ENCODE data around the gene AHSA1.
"Not testable (repeated sequence)": the region's sequence is repeated elsewhere in the genome, so short reads cannot be mapped to it uniquely, and the experiment has no call there.

Gene AHSA1

GRCh38 chr14:77457522-77458248 lies at the start of gene AHSA1, which contains the start of gene VIPAS39:
TSS of gene AHSA1 (plus strand) at chr14:77458093. CDS start at chr14:77458190, 97 bp downstream.
TSS of gene VIPAS39 (minus strand) at chr14:77457601. CDS start at chr14:77454102, 3,499 bp downstream.
- peak; percentile 97 for DNase-seq

GRCh38 chr14:77409131-77409533 lies 48.8 kb upstream of the AHSA1 start:
- peak; percentile 6 for DNase-seq

GRCh38 chr14:77415403-77416030 lies 42.4 kb upstream of the AHSA1 start:
- DNase-seq = not testable (repeated sequence)

- DNase-seq = not testable (repeated sequence)
Observed at GRCh38 chr14:77416098-77416497, 41.8 kb upstream of the AHSA1 start.

DNA sequence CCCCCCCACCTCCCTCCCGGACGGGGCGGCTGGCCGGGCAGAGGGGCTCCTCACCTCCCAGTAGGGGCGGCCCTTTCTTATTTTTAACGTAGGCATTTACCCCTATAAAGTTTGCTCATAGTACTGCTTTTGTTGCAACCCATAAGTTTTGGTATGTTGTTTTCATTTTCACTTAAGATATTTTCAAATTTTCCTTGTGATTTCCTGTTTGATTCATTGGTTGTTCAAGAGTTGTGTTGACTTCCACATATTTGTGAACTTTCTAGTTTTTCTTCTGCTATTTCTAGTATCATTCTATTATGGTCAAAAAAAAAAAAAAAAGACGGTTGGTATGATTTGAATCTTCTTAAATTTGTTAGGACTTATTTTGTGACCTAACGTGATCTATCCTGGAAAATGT lies 41.1 kb upstream of the AHSA1 start:
- no peak for DNase-seq

GRCh38 chr14:77421201-77421600 lies 36.7 kb upstream of the AHSA1 start:
- no peak for DNase-seq

- DNase-seq = no peak
Observed at GRCh38 chr14:77423423-77423822, 34.5 kb upstream of the AHSA1 start, which contains the start of gene NOXRED1. TSS of gene NOXRED1 (minus strand) at chr14:77423523. CDS start at chr14:77422889, 634 bp downstream.

DNA sequence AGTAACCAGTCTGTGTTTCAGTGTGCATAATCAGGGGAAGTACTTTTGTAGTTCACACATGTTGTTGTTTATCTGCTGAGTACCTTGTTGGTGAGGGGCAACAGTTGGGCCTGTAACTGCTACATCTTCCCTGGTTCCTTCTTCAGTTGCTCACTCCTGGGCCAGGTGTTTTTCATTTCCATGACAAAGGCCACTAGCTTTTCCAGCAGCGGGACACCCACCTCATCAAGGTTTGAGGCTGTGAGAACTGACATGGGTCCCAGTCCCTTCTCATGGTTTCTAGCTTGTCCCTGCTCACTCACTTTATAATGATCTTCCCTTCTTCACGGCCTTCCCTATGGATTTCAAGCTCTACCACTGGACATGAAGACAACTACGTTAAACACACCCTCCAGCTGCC lies 33.0 kb upstream of the AHSA1 start:
- no peak for DNase-seq

DNA sequence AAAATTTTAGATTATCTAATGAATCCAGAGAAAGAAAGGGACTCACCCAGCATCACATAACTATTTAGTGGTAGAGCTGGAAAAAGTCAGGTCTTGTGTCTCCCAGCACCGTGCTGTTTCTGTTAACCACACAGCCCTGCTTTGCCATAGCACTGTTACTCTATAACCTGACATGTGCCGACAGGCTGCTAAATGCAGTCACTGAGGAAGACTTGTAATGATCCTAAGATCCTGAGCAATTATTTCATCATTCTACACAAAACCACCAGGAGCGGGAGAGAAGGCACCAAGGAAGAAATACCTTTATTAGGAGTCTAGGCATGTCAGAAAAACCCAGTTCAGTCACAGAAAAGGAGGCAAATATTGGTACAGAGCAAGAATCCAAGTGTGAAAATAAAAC lies 31.5 kb upstream of the AHSA1 start:
- no peak for DNase-seq

- no peak for DNase-seq
Observed at GRCh38 chr14:77436042-77436441, 21.9 kb upstream of the AHSA1 start.

DNA sequence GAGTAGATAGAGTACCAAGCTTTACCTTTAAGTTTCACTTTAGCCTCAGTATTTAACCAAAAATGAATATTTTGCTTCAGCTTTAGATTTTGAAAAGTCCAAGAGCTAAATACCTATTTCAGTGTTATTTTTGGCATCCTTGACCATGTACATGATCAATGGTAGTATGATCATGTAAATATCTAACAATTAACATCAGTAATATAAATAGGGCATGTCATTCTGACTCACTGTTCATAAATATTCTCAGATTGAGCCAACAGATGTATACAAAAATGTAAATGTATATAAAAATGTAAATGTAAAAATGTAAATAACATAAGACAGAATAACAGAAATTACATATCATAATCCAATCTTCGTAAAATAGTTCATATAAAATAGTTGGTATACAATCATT lies 19.3 kb upstream of the AHSA1 start:
- no peak for DNase-seq

- no peak for DNase-seq
Observed at GRCh38 chr14:77439861-77440260, 18.0 kb upstream of the AHSA1 start.

DNA sequence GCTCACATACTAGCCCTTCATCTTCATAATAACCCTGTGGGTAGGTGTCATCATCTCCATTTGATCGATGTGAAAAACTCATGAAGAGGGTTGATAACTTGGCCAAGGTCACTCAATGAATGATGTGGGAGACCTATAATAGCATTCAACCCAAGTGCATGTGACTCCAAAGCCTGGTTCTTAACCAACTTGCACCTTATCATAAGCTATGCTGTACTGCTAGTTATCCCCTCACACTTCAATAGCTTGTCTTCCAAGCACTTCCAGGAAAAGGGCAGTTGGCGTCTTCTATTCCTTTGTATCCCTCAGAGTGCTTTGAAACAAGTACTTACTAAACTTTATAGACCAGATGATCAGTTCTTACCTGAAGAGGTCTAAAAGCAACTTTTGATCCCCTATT lies 15.7 kb upstream of the AHSA1 start:
- no peak for DNase-seq

DNA sequence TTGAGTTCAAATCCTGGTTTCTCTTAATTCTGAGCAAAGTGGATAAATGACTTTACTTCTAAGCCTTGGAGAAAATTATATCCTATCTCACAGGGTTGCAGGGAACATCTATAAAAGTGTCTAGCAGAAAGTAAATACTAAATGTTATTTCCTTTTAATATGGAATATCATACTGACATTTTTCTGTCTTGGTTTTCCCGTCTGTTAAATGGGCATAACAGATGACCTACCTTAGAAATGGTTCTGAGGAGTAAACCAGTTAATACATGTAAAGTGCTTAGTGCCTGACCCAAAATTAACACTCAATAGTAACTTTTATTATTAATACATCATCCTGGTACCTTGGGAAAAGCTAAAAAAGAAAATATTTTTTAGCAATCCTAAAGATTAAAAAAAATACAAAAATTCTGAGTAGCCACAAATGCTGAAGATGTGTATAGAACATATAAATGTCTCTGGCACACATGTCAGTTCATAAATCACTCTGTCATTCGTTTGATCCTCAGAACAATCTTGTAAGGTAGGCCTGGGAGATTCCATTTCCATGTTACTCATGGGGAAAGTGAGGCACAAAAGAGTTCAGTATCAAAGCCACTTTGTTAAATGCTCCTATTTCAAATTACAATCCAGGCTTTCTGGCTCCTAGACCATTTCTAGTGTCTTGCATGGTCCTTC lies 1.8 kb upstream of the AHSA1 start:
- no peak for DNase-seq

DNA sequence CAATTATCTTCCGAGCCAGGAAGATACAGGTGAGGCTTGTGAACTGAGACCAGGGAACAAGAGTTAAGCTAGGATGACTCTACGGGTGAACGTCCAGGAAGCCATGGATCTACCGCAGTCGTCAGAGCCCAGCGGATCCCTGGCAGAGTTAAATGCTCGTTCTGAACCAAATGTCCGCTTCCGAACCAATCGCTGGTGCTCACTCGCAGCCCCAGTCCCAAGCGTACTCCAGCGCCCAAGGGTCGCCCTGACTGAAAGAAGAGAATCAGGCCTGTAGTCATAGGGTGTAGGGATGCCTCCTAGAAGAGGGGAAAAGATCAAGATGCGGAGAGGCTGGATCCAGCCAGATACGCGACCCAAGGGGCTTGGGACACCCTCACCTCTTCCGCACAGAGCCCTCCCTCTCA lies 775 bp upstream of the AHSA1 start:
- peak; percentile 66 for DNase-seq

DNA sequence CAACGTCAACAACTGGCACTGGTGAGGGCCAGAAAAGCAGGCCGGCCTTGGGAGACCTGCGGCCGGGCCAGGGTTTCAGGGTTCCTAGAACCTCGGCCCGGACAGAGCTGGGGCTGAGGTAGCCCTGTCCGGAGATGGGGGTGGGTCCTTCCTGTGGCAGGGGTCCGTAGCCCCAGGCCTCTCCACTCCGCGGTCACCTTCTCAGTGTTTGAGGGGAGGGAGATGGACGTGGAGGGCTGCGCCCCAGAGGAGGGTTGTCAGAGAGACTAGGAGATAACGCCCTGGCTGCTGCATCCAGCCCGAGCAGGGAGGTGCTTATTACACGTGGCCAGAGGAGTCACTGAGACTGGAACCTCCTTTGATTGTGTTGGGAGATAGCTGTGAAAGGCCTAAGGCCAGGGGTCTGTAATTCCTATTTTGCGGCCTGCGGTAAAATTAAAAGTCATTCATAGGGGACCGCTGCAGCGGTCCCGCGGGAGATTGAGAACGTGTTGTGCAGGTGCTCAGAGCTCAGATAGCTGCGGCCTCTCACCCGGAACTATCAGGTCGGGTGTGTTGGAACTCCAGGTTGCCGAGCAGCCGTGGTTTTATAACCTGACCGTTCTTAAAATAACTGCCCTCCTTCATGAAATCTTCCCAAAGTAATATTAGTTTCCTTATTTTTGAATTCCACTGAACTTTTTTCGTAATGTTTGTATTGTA lies 507 bp downstream of the AHSA1 start:
- peak; percentile 13 for DNase-seq

DNA sequence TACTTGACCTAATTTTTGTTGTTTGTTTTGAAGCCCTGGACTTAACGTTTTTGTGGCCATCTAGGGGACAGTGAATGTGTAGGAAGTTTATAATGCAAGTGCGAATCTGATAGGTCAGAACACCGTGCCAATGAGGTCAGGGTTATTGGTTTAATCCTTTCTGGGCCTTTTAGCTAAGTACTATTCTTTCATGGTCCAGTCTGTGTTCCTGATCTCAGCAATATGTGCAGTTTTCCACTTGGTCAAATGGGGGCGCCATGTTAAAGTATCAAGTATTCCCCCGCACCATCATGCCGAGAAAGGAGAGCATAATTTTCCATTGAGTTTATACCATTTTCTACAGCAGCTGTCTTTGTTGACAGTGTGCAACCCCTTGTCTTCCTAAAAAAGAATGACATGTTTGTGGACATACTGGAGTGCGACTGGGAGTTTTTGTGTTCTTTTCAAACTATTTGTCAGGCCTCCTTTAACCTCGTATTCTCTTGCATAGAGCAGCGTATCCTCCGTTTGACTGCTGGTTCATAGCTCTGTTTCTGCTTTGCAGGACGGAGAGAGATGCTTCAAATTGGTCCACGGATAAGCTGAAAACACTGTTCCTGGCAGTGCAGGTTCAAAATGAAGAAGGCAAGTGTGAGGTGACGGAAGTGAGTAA lies 1.3 kb downstream of the AHSA1 start:
- DNase-seq = peak; percentile 32

DNA sequence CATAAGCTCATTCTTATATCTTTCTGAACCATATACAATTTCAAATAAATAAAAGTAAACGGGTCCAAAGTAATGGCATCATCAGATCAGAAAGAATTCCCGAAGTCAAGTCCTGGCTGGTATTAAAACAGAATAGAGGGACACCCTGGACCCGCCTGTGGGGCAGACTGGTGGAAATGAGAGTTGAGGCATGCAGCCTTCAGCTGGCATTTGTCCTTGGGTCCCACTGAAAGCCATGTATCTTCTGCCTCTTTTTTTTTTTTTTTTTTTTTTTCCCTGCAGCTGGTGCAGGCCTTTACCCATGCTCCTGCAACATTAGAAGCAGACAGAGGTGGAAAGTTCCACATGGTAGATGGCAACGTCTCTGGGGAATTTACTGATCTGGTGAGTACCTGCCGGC lies 9.9 kb downstream of the AHSA1 start:
- no peak for DNase-seq

GRCh38 chr14:77469067-77469505 lies 11.2 kb downstream of the AHSA1 start:
- DNase-seq = no peak

- DNase-seq = no peak
Observed at GRCh38 chr14:77469539-77469938, 11.6 kb downstream of the AHSA1 start.

DNA sequence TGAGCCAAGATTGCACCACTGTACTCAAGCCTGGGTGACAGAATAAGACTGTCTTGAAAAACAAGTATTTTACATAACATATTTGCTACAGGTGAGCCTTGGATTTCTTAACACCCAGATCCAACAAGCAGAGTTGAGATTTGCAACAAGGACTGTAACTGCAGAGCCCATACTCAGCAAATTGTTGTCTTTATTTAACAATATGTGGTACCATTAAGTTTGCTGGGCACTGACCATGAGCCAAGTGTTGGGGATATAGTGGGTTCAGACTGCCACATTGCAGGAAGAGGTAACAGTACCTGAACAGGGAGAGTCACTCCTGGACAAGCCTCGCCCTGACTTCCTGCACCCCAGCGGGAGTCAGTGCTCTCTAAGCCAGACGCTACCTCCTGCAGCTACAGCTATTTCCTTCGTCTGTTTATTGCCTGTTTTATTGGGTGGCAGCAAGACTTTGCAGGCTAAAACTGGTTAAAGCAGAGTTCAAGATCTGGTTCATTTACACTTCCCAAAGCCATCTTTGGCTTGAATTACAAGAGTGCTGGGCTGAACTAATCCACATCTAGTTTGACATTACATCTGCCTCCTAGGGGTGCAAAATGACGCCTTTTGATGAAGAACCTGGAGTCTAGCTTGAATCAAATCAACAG lies 12.5 kb downstream of the AHSA1 start:
- no peak for DNase-seq

GRCh38 chr14:77473921-77474320 lies 16.0 kb downstream of the AHSA1 start:
- DNase-seq = no peak
